A673 (cell line): ENCODE results near the gene EML1. TPM values are rescaled to one million over a fixed set of nuclear protein-coding genes. Genes with fewer than 3 reads are reported as not detected.

Source experiments
- BruUV-seq: library from RNA; stranded (reverse); fragments of 400-500 nt; replicated peaks from 2 replicates; lab custom pipeline; 2021; lab: Mats Ljungman, UMichigan
- CTCF ChIA-PET: fragments of 300-600 bp; sonication (Branson Sonifier 250); formaldehyde crosslinking; loops from one replicate; lab custom pipeline; 2022; ENCODE audit warnings: antibody characterized with exemption; lab: Charles Lee
- POLR2A ChIA-PET: fragments of 300-600 bp; sonication (Branson Sonifier 250); formaldehyde crosslinking; loops from one replicate; lab custom pipeline; 2022; ENCODE audit warnings: antibody characterized with exemption; ENCODE audit not compliant: low non-redundant PET; lab: Charles Lee
- DNase-seq: peaks from one replicate; pipeline ENCODE4 v3.0.0-alpha.2; 2015; ENCODE audit warnings: low spot score
- H3K27ac ChIP-seq: fragments of 200-600 bp; sonication (generic); 2 replicates; pipeline ENCODE4 v1.5.1; 2016; ENCODE audit warnings: mixed run types, low read depth, mild to moderate bottlenecking, mixed read lengths, antibody characterized with exemption, low read length; ENCODE audit not compliant: poor library complexity, severe bottlenecking
- H3K27me3 ChIP-seq: fragments of 200-600 bp; sonication (generic); replicated peaks from 2 replicates; pipeline ENCODE4 v1.6.1; 2017; ENCODE audit warnings: mixed run types, low read depth, mild to moderate bottlenecking, mixed read lengths, antibody characterized with exemption, low read length; ENCODE audit not compliant: insufficient read depth, poor library complexity
- H3K36me3 ChIP-seq: fragments of 200-600 bp; sonication (generic); 2 replicates; pipeline ENCODE4 v1.6.1; 2016; ENCODE audit warnings: mixed run types, mild to moderate bottlenecking, mixed read lengths, antibody characterized with exemption, low read length; ENCODE audit not compliant: insufficient read depth, poor library complexity, severe bottlenecking
- H3K4me1 ChIP-seq: fragments of 200-600 bp; sonication (generic); 2 replicates; pipeline ENCODE4 v1.6.1; 2017; ENCODE audit warnings: mixed run types, mild to moderate bottlenecking, mixed read lengths, antibody characterized with exemption, low read length; ENCODE audit not compliant: insufficient read depth, poor library complexity, severe bottlenecking
- H3K4me3 ChIP-seq: fragments of 200-600 bp; sonication (generic); 2 replicates; pipeline ENCODE4 v1.5.1; 2016; ENCODE audit warnings: low read depth, mixed run types, mild to moderate bottlenecking, mixed read lengths, low read length; ENCODE audit not compliant: poor library complexity, severe bottlenecking
- H3K9me3 ChIP-seq: fragments of 200-600 bp; sonication (generic); 2 replicates; pipeline ENCODE4 v1.6.1; 2016; ENCODE audit warnings: mixed run types, low read depth, mild to moderate bottlenecking, mixed read lengths, antibody characterized with exemption, low read length; ENCODE audit not compliant: poor library complexity, severe bottlenecking
- CTCF ChIP-seq: fragments of 300-800, 200-600 bp; sonication (generic); conservative IDR thresholded peaks from 2 replicates; pipeline ENCODE4 v1.5.1; 2017; ENCODE audit warnings: low read depth, mild to moderate bottlenecking, antibody characterized with exemption, low read length, moderate library complexity, mixed read lengths
- EZH2 ChIP-seq: fragments of 200-600 bp; sonication (generic); IDR thresholded peaks from 2 replicates; pipeline ENCODE4 v1.6.1; 2017; ENCODE audit warnings: borderline replicate concordance, low read depth, mild to moderate bottlenecking, mixed read lengths, antibody characterized with exemption, low read length; ENCODE audit not compliant: poor library complexity, severe bottlenecking
- intact Hi-C: fragments of 100-400 bp; cut with micrococcal nuclease; formaldehyde crosslinking; loops from one replicate; pipeline ENCODE4 v1.10.0; 2022; ENCODE audit not compliant: unreplicated experiment
- total RNA-seq: library from RNA; stranded (reverse); gene quantifications from 2 replicates; pipeline ENCODE4 v1.2.3, GENCODE V29; 2021

EML1 gene
- total RNA-seq, 1 experiment from 2014 or later: 34.1 TPM

GRCh38 chr14:99899578-99900178 is 106.5 kb downstream of the EML1 start:
- POLR2A ChIA-PET: interaction anchor here (0.6 kb wide), 1 partner anchor 108 kb away, joined by 4 read pairs; no protein-coding TSS in a partner anchor
- BruUV-seq: no TSS peak
- CTCF ChIA-PET: interaction anchor here (0.6 to 1.0 kb wide), 6 partner anchors 10 to 419 kb away, joined by 3 to 9 read pairs (median 4); partner anchors contain the start of genes CYP46A1 and SETD3
- Histone ChIP-seq H3K4me1 (peaks cover 10% of the 10 kb centered on the region), H3K27ac (no peak overlapping the region), H3K9me3 (peaks cover 7% of the 10 kb centered on the region), H3K4me3 (no peak overlapping the region), H3K27me3 (no peaks in the 10 kb centered on the region), H3K36me3 (peaks cover 5% of the 10 kb centered on the region)
- DNase-seq: peak; percentile 49
- TF ChIP-seq EZH2: no peak
- peak; percentile 69 for TF ChIP-seq CTCF
- intact Hi-C loops: no loop called here

GRCh38 chr14:99902925-99903324 is 109.7 kb downstream of the EML1 start:
- H3K4me3 ChIP-seq: no peak overlapping the region
- ChIA-PET POLR2A (no interaction called here), CTCF (no interaction called here)
- H3K36me3 ChIP-seq: peaks cover 5% of the 10 kb centered on the region
- no peak overlapping the region for H3K27ac ChIP-seq
- no TSS peak for BruUV-seq
- no peaks in the 10 kb centered on the region for H3K4me1 ChIP-seq
- no peak for DNase-seq
- TF ChIP-seq CTCF: no peak
- no peak for TF ChIP-seq EZH2
- H3K27me3 ChIP-seq: no peaks in the 10 kb centered on the region
- H3K9me3 ChIP-seq: peaks cover 7% of the 10 kb centered on the region
- intact Hi-C loops: no loop called here

DNA sequence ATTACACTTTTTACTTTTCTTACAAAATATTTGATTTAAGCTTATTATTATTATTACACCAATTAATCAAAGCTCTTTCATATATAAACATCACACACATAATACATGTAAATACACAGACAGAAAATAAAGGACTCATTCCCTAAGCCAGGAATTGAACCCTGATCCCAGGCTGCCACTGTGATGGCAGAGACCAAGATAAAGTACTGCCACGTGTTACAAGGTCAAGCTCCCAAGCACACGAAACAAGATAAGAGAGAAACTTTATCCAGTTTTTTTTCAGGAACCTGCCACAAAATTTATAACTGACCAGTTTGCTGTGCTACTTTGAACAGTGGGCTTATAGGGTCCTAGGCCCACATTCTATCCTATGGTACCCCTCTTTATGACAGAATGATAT is 111.3 kb downstream of the EML1 start:
- CTCF ChIA-PET: no interaction called here

More for the DNA sequence above, 111.3 kb downstream of the EML1 start:
- DNase-seq: no peak
- H3K36me3 ChIP-seq: peaks cover 5% of the 10 kb centered on the region
- POLR2A ChIA-PET: no interaction called here
- H3K27ac ChIP-seq: no peak overlapping the region
- no peaks in the 10 kb centered on the region for H3K4me1 ChIP-seq
- H3K4me3 ChIP-seq: no peak overlapping the region
- intact Hi-C loops: no loop called here
- TF ChIP-seq CTCF (no peak), EZH2 (no peak)
- H3K27me3 ChIP-seq: no peaks in the 10 kb centered on the region
- BruUV-seq: no TSS peak
- peaks cover 7% of the 10 kb centered on the region for H3K9me3 ChIP-seq
